Measurements from ENCODE around the gene WDR82. TPM values are rescaled to one million over a fixed set of nuclear protein-coding genes. Genes with fewer than 3 reads are reported as not detected.

WDR82 gene
- polyA plus RNA-seq, 1 donor from 2014 or later = 55.0 TPM

DNA sequence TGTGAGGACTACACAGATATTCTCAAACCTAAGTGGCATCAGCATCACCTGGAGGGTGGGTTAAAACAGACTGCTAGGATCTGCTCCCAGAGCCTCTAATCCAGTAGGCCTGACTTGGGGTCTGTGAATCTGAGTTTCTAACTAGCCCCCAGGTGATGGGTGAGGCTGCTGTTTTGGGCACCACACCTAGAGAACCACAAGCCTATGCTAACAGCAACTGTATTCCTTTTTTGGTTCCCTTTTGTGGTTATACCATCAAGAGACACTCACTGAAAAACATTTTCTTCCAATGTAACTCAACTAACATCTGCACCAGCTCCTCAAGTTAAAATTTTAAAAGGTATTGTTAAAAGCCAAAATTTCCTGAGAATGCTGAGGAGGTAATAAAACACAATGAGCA lies 16.0 kb downstream of the WDR82 start:
- Mint-ChIP-seq H3K27me3 (no peaks in the 10 kb centered on the region), H3K27ac (peak overlapping the region; percentile 9 to 80 (median 76)), H3K4me1 (peaks cover 36 to 45% (median 38%) of the 10 kb centered on the region in 3 donors), H3K4me3 (peak overlapping the region in 3 of 4 donors; percentile 20 to 88 (median 31)), H3K36me3 (peaks cover 12% of the 10 kb centered on the region), H3K9me3 (no peaks in the 10 kb centered on the region)

- H3K4me1 Mint-ChIP-seq = peaks cover 34 to 39% (median 38%) of the 10 kb centered on the region in 3 donors
- peaks cover 11% of the 10 kb centered on the region for H3K36me3 Mint-ChIP-seq
- H3K4me3 Mint-ChIP-seq = no peak overlapping the region
- H3K27ac Mint-ChIP-seq = peak overlapping the region in 2 of 3 donors; percentile 34 to 87
- H3K9me3 Mint-ChIP-seq = no peaks in the 10 kb centered on the region
- H3K27me3 Mint-ChIP-seq = no peaks in the 10 kb centered on the region
Observed at GRCh38 chr3:52259448-52259847, 19.0 kb downstream of the WDR82 start.

GRCh38 chr3:52259035-52259434 lies 19.4 kb downstream of the WDR82 start:
- peak overlapping the region in 2 of 3 donors; percentile 34 to 87 for H3K27ac Mint-ChIP-seq
- no peak overlapping the region for H3K4me3 Mint-ChIP-seq
- no peaks in the 10 kb centered on the region for H3K9me3 Mint-ChIP-seq
- peaks cover 10% of the 10 kb centered on the region for H3K36me3 Mint-ChIP-seq
- H3K27me3 Mint-ChIP-seq = no peaks in the 10 kb centered on the region
- peaks cover 34 to 38% (median 37%) of the 10 kb centered on the region in 3 donors for H3K4me1 Mint-ChIP-seq

GRCh38 chr3:52257911-52258310 lies 20.5 kb downstream of the WDR82 start:
- peak overlapping the region in 1 of 3 donors; percentile 71 for H3K27ac Mint-ChIP-seq
- H3K27me3 Mint-ChIP-seq = no peaks in the 10 kb centered on the region
- peaks cover 12% of the 10 kb centered on the region for H3K36me3 Mint-ChIP-seq
- H3K9me3 Mint-ChIP-seq = no peaks in the 10 kb centered on the region
- peaks cover 34 to 41% (median 37%) of the 10 kb centered on the region in 3 donors for H3K4me1 Mint-ChIP-seq
- H3K4me3 Mint-ChIP-seq = no peak overlapping the region

DNA sequence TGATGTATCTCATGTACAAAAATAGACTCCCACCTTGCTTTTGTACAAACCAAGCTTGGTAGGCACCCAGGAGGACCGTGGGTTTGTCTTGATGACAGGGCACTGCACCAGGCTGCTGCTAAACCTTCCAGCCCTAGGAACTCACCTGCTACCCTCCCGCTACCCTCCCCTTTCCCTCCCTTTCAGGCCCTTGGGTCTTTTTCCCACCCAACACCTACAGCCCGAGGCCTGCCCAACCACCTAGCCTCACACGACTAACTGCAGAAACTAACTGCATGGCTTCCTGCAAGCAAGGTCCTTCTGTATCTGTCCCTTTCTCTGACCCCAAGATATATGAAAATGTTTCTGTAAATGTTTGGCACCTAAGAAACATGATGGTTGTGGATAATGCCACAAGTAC lies 21.8 kb downstream of the WDR82 start:
- Mint-ChIP-seq H3K4me3 (no peak overlapping the region), H3K27me3 (no peaks in the 10 kb centered on the region), H3K4me1 (peaks cover 23 to 34% (median 28%) of the 10 kb centered on the region in 3 donors), H3K27ac (peak overlapping the region in 1 of 3 donors; percentile 67), H3K36me3 (peaks cover 14% of the 10 kb centered on the region), H3K9me3 (no peaks in the 10 kb centered on the region)

DNA sequence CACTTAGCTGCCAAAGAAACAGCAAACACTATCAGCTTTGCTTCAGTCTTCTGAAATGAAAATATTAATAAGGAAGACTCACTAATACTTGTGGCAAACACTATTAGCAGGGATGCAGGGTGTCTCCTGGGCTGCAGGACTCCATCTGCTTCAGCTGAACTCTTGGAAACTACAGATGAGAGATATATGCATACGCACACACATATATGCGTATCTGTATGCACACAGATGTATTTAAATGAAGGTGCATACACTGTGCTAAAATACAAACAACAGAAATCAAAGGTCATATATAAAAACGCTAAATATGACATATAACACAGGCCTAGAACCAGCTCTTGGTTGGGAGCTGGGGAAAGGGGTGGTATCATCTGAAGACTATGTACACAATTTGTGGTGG lies 22.3 kb downstream of the WDR82 start:
- peaks cover 13% of the 10 kb centered on the region for H3K36me3 Mint-ChIP-seq
- no peaks in the 10 kb centered on the region for H3K9me3 Mint-ChIP-seq
- no peak overlapping the region for H3K4me3 Mint-ChIP-seq
- peaks cover 20 to 29% (median 23%) of the 10 kb centered on the region in 3 donors for H3K4me1 Mint-ChIP-seq
- H3K27me3 Mint-ChIP-seq = no peaks in the 10 kb centered on the region
- H3K27ac Mint-ChIP-seq = peak overlapping the region in 1 of 3 donors; percentile 73

GRCh38 chr3:52254608-52255007 lies 23.8 kb downstream of the WDR82 start:
- Mint-ChIP-seq H3K9me3 (no peaks in the 10 kb centered on the region), H3K36me3 (peaks cover 10% of the 10 kb centered on the region), H3K4me3 (peak overlapping the region in 2 of 4 donors; percentile 45 to 65), H3K4me1 (peaks cover 18 to 37% (median 19%) of the 10 kb centered on the region in 3 donors), H3K27me3 (no peaks in the 10 kb centered on the region), H3K27ac (peak overlapping the region in 1 of 3 donors; percentile 96)

GRCh38 chr3:52253314-52254304 lies 24.8 kb downstream of the WDR82 start:
- peaks cover 8% of the 10 kb centered on the region for H3K36me3 Mint-ChIP-seq
- H3K4me1 Mint-ChIP-seq = peaks cover 18 to 37% (median 21%) of the 10 kb centered on the region in 3 donors

DNA sequence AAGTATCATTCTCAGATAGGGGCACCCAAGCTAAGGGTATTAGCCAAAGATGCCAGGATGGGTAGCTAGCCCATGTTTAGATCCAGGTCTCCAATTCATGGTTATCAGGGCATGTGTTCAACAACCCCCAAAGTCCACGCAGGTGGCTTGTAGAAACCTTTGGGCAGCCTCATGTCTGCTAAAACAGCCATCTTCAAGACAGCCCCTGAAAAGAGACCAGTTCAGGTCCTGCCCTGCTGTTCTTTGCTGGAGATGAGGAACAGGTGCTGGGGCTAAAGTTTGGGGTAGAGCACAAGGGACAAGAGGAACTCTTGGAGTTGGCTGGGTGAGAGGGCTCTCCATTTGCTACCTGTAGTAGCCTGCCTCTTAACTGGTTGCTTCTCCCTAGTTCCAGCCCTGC lies 28.3 kb downstream of the WDR82 start:
- H3K27ac Mint-ChIP-seq = peak overlapping the region in 2 of 3 donors; percentile 7 to 58
- peaks cover 5% of the 10 kb centered on the region for H3K36me3 Mint-ChIP-seq
- no peaks in the 10 kb centered on the region for H3K9me3 Mint-ChIP-seq
- peaks cover 21 to 47% (median 38%) of the 10 kb centered on the region in 3 donors for H3K4me1 Mint-ChIP-seq
- no peaks in the 10 kb centered on the region for H3K27me3 Mint-ChIP-seq
- H3K4me3 Mint-ChIP-seq = peak overlapping the region in 1 of 4 donors; percentile 18

More at GRCh38 chr3:52253314-52254304, 24.8 kb downstream of the WDR82 start:
- Mint-ChIP-seq H3K27me3 (no peaks in the 10 kb centered on the region), H3K9me3 (no peaks in the 10 kb centered on the region), H3K27ac (peak overlapping the region; percentile 86 to 96 (median 95)), H3K4me3 (peak overlapping the region; percentile 53 to 89 (median 77))

GRCh38 chr3:52249683-52250082 lies 28.8 kb downstream of the WDR82 start:
- peaks cover 5% of the 10 kb centered on the region for H3K36me3 Mint-ChIP-seq
- no peaks in the 10 kb centered on the region for H3K9me3 Mint-ChIP-seq
- peaks cover 26 to 51% (median 41%) of the 10 kb centered on the region in 3 donors for H3K4me1 Mint-ChIP-seq
- no peaks in the 10 kb centered on the region for H3K27me3 Mint-ChIP-seq
- H3K27ac Mint-ChIP-seq = peak overlapping the region; percentile 58 to 87 (median 81)
- H3K4me3 Mint-ChIP-seq = peak overlapping the region in 2 of 4 donors; percentile 18 to 21

GRCh38 chr3:52248816-52249547 lies 29.5 kb downstream of the WDR82 start:
- no peaks in the 10 kb centered on the region for H3K27me3 Mint-ChIP-seq
- H3K27ac Mint-ChIP-seq = peak overlapping the region; percentile 9 to 87 (median 58)
- peaks cover 5% of the 10 kb centered on the region for H3K36me3 Mint-ChIP-seq
- H3K4me1 Mint-ChIP-seq = peaks cover 27 to 52% (median 45%) of the 10 kb centered on the region in 3 donors
- H3K4me3 Mint-ChIP-seq = peak overlapping the region in 1 of 4 donors; percentile 80
- H3K9me3 Mint-ChIP-seq = no peaks in the 10 kb centered on the region

- H3K27me3 Mint-ChIP-seq = no peaks in the 10 kb centered on the region
- peaks cover 4% of the 10 kb centered on the region for H3K36me3 Mint-ChIP-seq
- peaks cover 21 to 52% (median 46%) of the 10 kb centered on the region in 3 donors for H3K4me1 Mint-ChIP-seq
- peak overlapping the region; percentile 11 to 72 (median 36) for H3K27ac Mint-ChIP-seq
- no peaks in the 10 kb centered on the region for H3K9me3 Mint-ChIP-seq
- peak overlapping the region in 2 of 4 donors; percentile 48 to 80 for H3K4me3 Mint-ChIP-seq
Observed at GRCh38 chr3:52248165-52248541, 30.3 kb downstream of the WDR82 start.

DNA sequence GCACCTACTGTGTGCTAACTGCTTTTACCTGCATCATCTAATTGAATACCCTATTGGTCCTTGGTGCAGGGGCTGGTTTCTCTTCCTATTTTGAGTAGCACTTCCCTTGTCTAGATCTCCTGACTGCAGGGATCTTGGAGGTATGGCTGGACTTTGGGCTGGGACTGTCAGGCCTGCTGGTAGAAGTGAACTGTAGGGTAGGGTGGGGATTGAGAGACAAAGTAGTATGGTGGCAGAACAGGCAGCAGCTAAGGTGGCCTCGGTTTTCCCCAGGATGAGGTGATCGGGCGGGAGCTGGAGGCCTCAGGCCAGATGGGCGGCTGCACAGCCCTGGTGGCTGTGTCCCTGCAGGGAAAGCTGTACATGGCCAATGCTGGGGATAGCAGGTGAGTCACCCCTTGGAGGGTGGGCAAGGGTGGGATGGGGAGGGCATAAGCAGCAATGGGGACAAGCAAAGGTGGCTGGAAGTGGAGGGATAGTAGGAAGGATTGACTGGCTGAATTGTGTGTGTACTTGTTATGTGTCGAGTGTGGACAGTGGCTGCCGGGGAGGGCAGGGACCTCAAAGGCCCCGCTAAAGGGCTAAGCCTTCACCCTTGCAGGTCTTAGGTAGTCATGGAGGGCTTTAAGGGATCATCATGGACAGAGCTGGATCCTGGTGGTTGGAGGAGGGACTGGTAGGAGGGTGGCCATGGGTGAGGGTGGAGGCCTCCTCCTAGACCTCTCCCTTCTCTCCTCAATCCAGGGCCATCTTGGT lies 30.9 kb downstream of the WDR82 start:
- peaks cover 3% of the 10 kb centered on the region for H3K36me3 Mint-ChIP-seq
- peaks cover 18 to 50% (median 43%) of the 10 kb centered on the region in 3 donors for H3K4me1 Mint-ChIP-seq
- H3K9me3 Mint-ChIP-seq = no peaks in the 10 kb centered on the region
- H3K27me3 Mint-ChIP-seq = no peaks in the 10 kb centered on the region
- peak overlapping the region; percentile 80 to 88 (median 84) for H3K4me3 Mint-ChIP-seq
- H3K27ac Mint-ChIP-seq = peak overlapping the region; percentile 36 to 97 (median 72)

Measured in IgD-negative memory B cell (primary cell).